Endothelial cell of umbilical vein (primary cell): ENCODE measurements around the gene GFOD1. TPM values are rescaled to one million over a fixed set of nuclear protein-coding genes. Genes with fewer than 3 reads are reported as not detected.

Source experiments
- BruUV-seq: library from RNA; stranded (reverse); fragments of 400-500 nt; replicated peaks from 2 replicates; lab custom pipeline; 2021; lab: Mats Ljungman, UMichigan
- CTCF ChIA-PET: fragments of 300-600, 350-600 bp; sonication (Branson Sonifier 250); formaldehyde crosslinking; loops from one replicate; lab custom pipeline; 2021; ENCODE audit warnings: antibody characterized with exemption, inconsistent platforms; lab: Charles Lee
- POLR2A ChIA-PET: fragments of 300-600, 350-600 bp; sonication (Branson Sonifier 250); formaldehyde crosslinking; loops from one replicate; lab custom pipeline; 2021; ENCODE audit warnings: antibody characterized with exemption, inconsistent platforms; lab: Charles Lee
- DNase-seq: peaks from one replicate; pipeline ENCODE4 v3.0.0-alpha.2; 2011; ENCODE audit warnings: low read depth, low spot score
- FAIRE-seq: peaks from 2 replicates; lab custom pipeline; 2011; peaks lifted over from hg19 to GRCh38; lab: Jason Lieb, UNC
- H2AFZ ChIP-seq: 2 replicates; pipeline ENCODE4 v1.6.0; 2012; ENCODE audit warnings: low read depth, low read length, control low read depth, inconsistent platforms
- H3K27ac ChIP-seq: 2 replicates; pipeline ENCODE4 v1.5.1; 2011; ENCODE audit warnings: low read depth, mild to moderate bottlenecking, control low read depth, low read length, moderate library complexity; ENCODE audit not compliant: insufficient read depth
- H3K27me3 ChIP-seq, 2 experiments: 2 replicates each; pipeline versions ENCODE4 v1.6.0 to v1.6.1; 2011; ENCODE audit warnings: low read length in 2 of 2, mixed read lengths in 1 of 2; ENCODE audit not compliant: control insufficient read depth in 2 of 2, insufficient read depth in 2 of 2
- H3K36me3 ChIP-seq, 2 experiments: 2 replicates in 1 of 2; 3 replicates in 1 of 2; pipeline ENCODE4 v1.5.1; 2011; ENCODE audit warnings: low read length in 2 of 2, mild to moderate bottlenecking in 1 of 2, moderate library complexity in 1 of 2; ENCODE audit not compliant: control insufficient read depth in 2 of 2, insufficient read depth in 2 of 2; ENCODE audit errors: extremely low read depth in 1 of 2
- H3K4me1 ChIP-seq: 3 replicates; pipeline ENCODE4 v1.5.1; 2011; ENCODE audit warnings: mild to moderate bottlenecking, low read length; ENCODE audit not compliant: control insufficient read depth, insufficient read depth; ENCODE audit errors: extremely low read depth
- H3K4me2 ChIP-seq: 2 replicates; pipeline ENCODE4 v1.6.1; 2011; ENCODE audit warnings: low read length, control low read depth, mixed read lengths; ENCODE audit not compliant: insufficient read depth
- H3K4me3 ChIP-seq, 3 experiments: fragments of 200-600 bp in 1 of 3; sonication (generic), shearing (Covaris generic) in 1 of 3; replicated peaks in 1 of 3; 2 replicates each; pipeline ENCODE4 v1.5.1; 2011 to 2016; ENCODE audit warnings: control low read depth in 3 of 3, low read length in 3 of 3, mild to moderate bottlenecking in 2 of 3, inconsistent platforms in 1 of 3, low read depth in 1 of 3, moderate library complexity in 1 of 3; ENCODE audit not compliant: insufficient read depth in 1 of 3
- H3K79me2 ChIP-seq: 2 replicates; pipeline ENCODE4 v1.6.0; 2012; ENCODE audit warnings: low read length, inconsistent platforms; ENCODE audit not compliant: control insufficient read depth, insufficient read depth
- H3K9ac ChIP-seq: replicated peaks from 2 replicates; pipeline ENCODE3; 2011; ENCODE audit warnings: low read length, control low read depth; ENCODE audit not compliant: insufficient read depth; ENCODE audit errors: extremely low read depth
- H3K9me1 ChIP-seq: replicated peaks from 3 replicates; pipeline ENCODE4 v1.6.0; 2011; ENCODE audit warnings: mild to moderate bottlenecking, low read length; ENCODE audit not compliant: control insufficient read depth, insufficient read depth; ENCODE audit errors: extremely low read depth
- H3K9me3 ChIP-seq: replicated peaks from 2 replicates; pipeline ENCODE4 v1.5.1; 2012; ENCODE audit warnings: low read length, inconsistent platforms; ENCODE audit not compliant: control insufficient read depth, insufficient read depth
- H4K20me1 ChIP-seq: replicated peaks from 2 replicates; pipeline ENCODE3; 2011; ENCODE audit warnings: mild to moderate bottlenecking, low read length; ENCODE audit not compliant: control insufficient read depth, insufficient read depth; ENCODE audit errors: extremely low read depth
- CTCF ChIP-seq, 2 donors: IDR thresholded peaks; 1 replicate in 1 of 2; 2 replicates in 1 of 2; pipeline ENCODE4 v1.5.1; 2011; ENCODE audit warnings: low read length in 2 of 2, mild to moderate bottlenecking in 2 of 2, moderate library complexity in 2 of 2, control low read depth in 1 of 2, inconsistent platforms in 1 of 2, low read depth in 1 of 2; ENCODE audit not compliant: insufficient read depth in 1 of 2; ENCODE audit errors: extremely low read depth in 1 of 2
- EZH2 ChIP-seq: IDR thresholded peaks from 2 replicates; pipeline ENCODE4 v1.6.1; 2012; ENCODE audit warnings: borderline replicate concordance, low read depth, mild to moderate bottlenecking, moderate library complexity, low read length, inconsistent platforms; ENCODE audit not compliant: severe bottlenecking
- FOS ChIP-seq: IDR thresholded peaks from 2 replicates; pipeline ENCODE4 v1.6.1; 2011; ENCODE audit warnings: mild to moderate bottlenecking, low read length, moderate library complexity, borderline replicate concordance; ENCODE audit not compliant: insufficient read depth
- GATA2 ChIP-seq: IDR thresholded peaks from 2 replicates; pipeline ENCODE4 v1.7.0; 2011; ENCODE audit warnings: low read depth, mild to moderate bottlenecking, moderate library complexity, mixed read lengths, low read length; ENCODE audit not compliant: insufficient read length, insufficient read depth
- JUN ChIP-seq: IDR thresholded peaks from 2 replicates; pipeline ENCODE4 v1.6.1; 2011; ENCODE audit warnings: borderline replicate concordance, low read depth; ENCODE audit not compliant: insufficient read length, insufficient read depth
- MYC ChIP-seq: IDR thresholded peaks from one replicate; pipeline ENCODE4 v1.6.1; 2011; ENCODE audit warnings: mild to moderate bottlenecking, low read depth, low read length
- POLR2A ChIP-seq: IDR thresholded peaks from 2 replicates; pipeline ENCODE4 v1.6.1; 2012; ENCODE audit warnings: low read depth, mild to moderate bottlenecking, control low read depth, low read length
- POLR2AphosphoS5 ChIP-seq: IDR thresholded peaks from 2 replicates; pipeline ENCODE4 v1.6.1; 2012; ENCODE audit warnings: low read depth, mild to moderate bottlenecking, control low read depth, low read length, moderate library complexity; ENCODE audit not compliant: insufficient read depth
- dilution Hi-C: fragments of 300-500 bp; cut with MboI; formaldehyde crosslinking; loops from one replicate; pipeline ENCODE4 v1.15.0; 2019; ENCODE audit warnings: low sequenced_read_pairs; ENCODE audit not compliant: extremely low pct_ligation_motif_present
- intact Hi-C: fragments of 100-400 bp; cut with micrococcal nuclease; formaldehyde crosslinking; loops from one replicate; pipeline ENCODE4 v1.10.0; 2022
- polyA plus RNA-seq, 4 experiments: library from polyadenylated mRNA; depleted of rRNA in 3 of 4; stranded (reverse) in 3 of 4; unstranded in 1 of 4; fragments of >200 nt; gene quantifications; 2 replicates each; pipeline versions ENCODE4 v1.2.1 to v1.2.3, GENCODE V29; 2011 to 2012; ENCODE audit warnings: missing spikeins in 1 of 4
- total RNA-seq: library from RNA; stranded (reverse); gene quantifications from 2 replicates; pipeline ENCODE4 v1.2.3, GENCODE V29; 2021
- TF ChIP-seq, protein P1 (sequence below): IDR thresholded peaks from 2 replicates; pipeline ENCODE4 v1.6.1; 2011; ENCODE audit not compliant: insufficient read depth, insufficient read length

Gene GFOD1
- total and polyA plus RNA-seq, 2 donors (not counting 3 experiments of a cell fraction or from before 2014, with no cell fraction given): 12.1 to 24.1 TPM

DNA sequence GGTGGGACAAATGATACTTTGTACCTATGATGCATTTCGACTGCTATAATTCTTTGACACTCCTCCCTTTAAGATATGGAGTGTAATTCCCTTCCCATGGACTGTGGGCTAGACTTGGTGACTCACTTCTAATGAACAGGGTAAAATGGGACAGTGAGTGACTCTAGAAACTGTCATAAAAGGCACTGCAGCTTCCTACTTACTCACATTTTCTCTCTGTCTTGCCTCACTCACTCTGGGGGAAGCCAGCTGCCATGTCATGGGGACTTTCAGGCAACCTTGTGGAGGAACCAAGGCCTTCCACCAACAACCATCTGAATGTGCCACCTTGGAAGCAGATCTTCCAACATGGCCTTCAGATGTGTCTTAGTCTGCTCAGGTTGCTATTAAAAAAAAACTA lies 12.9 kb upstream of the GFOD1 start:
- Histone ChIP-seq H2AFZ (peak overlapping the region; percentile 37), H3K9ac (no peak overlapping the region), H3K4me1 (peaks cover 25% of the 10 kb centered on the region), H3K27me3 (no peaks in the 10 kb centered on the region), H3K4me3 (no peak overlapping the region), H3K9me1 (no peaks in the 10 kb centered on the region), H4K20me1 (no peaks in the 10 kb centered on the region), H3K4me2 (no peak overlapping the region), H3K27ac (no peak overlapping the region), H3K79me2 (no peaks in the 10 kb centered on the region), H3K9me3 (no peaks in the 10 kb centered on the region), H3K36me3 (no peaks in the 10 kb centered on the region)
- dilution Hi-C loops (no loop called here), intact Hi-C loops (no loop called here)
- no TSS peak for BruUV-seq
- CTCF ChIA-PET: no interaction called here
- DNase-seq (no peak), FAIRE-seq (no peak)
- TF ChIP-seq GATA2 (no peak), POLR2A (no peak), JUN (no peak), CTCF (IDR thresholded peaks at IDR 0.05; ENCODE audit: extremely low read depth in 1 of 2, insufficient read depth in 1 of 2, low read depth in 1 of 2, low read length in 2 of 2) (no peak), EZH2 (no peak), FOS (no peak), POLR2AphosphoS5 (no peak), MYC (no peak)
- TF ChIP-seq, protein P1, sequence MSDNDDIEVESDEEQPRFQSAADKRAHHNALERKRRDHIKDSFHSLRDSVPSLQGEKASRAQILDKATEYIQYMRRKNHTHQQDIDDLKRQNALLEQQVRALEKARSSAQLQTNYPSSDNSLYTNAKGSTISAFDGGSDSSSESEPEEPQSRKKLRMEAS: no peak
- POLR2A ChIA-PET: no interaction called here
